Measurements from ENCODE around the gene USB1. TPM values are rescaled to one million over a fixed set of nuclear protein-coding genes. Genes with fewer than 3 reads are reported as not detected.

Gene USB1
- total RNA-seq (2014; rRNA removed; shearing (Covaris generic)), result 47.8 and 74.4 TPM in 2 replicates

DNA sequence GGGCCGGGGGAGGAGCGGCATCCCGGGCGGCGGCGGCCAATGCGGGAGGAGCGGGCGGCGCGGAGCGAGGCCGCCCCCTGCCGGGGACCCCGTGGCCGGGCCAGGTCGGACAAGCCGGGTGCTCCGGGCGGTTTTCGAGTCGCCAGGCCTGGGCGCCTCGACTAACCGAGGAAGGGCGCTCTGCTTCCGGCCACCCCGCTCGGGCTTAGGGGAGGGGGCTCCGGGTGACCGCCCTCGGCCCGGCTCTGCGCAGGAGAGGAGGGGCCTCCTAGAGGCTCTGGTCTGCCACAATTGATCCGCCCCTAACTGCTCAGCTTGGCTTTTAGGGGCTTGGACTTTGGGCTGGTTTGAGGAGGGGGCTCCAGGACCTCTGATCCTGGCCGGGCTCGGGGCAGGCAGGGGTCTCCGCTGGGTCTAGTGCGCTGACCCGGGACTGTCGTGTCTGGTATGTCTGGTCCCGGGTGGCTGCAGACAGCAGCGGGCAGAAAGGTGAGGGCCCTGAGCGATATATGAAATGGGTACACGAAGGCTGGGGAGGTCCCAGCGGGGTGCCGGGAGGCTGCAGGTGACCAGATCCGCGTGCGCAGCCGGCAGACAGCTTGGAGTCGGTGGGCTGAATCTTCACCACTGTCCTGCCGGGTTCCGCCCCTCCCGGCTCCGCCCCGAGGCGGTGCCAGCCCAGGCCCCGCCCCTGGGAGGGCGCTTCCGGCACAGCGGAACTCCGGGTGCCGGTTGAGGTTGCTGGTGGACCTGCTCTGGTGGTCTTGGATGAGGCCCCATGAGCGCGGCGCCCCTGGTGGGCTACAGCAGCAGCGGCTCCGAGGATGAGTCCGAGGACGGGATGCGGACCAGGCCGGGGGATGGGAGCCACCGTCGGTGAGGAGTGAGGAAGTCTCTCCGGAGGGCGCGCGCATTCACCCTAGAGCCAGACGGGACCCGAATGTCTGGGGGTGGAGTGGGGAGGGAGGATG lies at the start of gene USB1:
TSS of gene USB1 (plus strand) at position 702 of the 971 bp plus-strand sequence. CDS start at position 779, 77 bp downstream.
- peak; percentile 88 for DNase-seq (ENCODE audit: low read depth)

- no peak for DNase-seq (ENCODE audit: low read depth)
These were observed 48.3 kb upstream of the USB1 start for GRCh38 chr16:57952909-57953308.

GRCh38 chr16:57953857-57954256 lies 47.4 kb upstream of the USB1 start:
- no peak for DNase-seq (ENCODE audit: low read depth)

- peak; percentile 59 for DNase-seq (ENCODE audit: low read depth)
These were observed 45.5 kb upstream of the USB1 start for GRCh38 chr16:57955572-57956188.

DNA sequence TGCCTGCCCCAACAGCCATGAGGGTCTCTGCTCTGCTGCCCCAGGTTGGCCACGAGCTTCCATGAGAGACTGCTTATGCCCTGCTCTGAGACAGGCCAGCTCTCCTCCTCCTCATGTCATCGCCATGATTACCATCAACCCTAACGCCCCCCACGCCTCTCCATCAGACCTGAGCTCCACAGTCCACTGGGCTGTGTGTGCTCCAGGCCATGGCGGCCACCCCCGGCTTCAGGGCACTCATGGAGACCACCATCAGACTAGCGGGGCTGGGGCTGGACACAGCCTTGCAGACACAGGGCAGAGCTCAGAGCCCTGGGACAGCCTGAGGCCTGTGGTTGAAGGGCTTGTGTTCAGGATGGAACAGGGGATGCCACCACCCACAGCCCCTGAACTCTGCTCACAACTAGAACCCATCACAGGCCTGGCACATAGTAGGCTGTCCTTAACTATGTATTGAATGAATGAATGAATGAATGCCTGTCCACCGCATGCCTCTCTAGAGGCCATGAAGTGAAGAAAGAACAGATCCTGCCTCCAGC lies 44.9 kb upstream of the USB1 start:
- no peak for DNase-seq (ENCODE audit: low read depth)

DNA sequence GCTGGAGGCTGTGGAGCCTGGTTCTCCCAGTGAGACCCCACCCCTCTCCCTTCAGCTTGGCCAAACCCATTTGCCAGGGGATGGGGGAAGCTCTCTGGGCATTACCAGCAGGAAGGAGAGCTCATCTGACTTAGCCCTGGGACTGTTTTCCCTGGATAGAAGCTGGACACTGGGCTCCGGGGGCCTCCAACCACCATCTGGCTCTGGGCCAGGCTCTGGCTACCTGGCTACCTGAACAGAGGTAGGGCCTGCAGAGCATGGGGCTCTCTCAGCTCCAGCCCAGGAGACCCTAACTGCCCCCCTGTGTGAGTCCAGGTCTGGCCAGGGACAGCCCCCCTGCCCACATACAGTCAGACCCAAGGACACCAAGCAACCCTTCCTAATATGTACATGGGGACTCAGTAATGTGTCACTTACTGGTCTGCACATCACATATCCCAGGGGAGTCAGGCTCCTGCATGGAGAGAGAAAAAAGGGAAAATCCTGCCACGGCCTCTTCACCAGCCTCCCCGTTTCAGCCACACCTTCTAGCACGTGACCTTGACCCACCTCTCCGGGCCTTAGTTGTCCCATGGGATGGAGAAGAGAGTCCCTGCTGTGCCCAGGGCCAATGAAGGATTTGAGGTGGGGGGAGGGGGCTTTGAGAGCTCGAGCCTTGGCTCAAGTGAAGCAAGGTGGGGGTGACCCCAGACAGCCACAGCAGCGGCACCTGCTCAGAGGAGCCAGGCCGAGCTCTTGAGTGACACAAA lies 44.1 kb upstream of the USB1 start:
- no peak for DNase-seq (ENCODE audit: low read depth)

GRCh38 chr16:57957673-57958392 lies 43.4 kb upstream of the USB1 start:
- no peak for DNase-seq (ENCODE audit: low read depth)

GRCh38 chr16:57958544-57958943 lies 42.7 kb upstream of the USB1 start:
- DNase-seq (ENCODE audit: low read depth), result no peak

GRCh38 chr16:57959121-57959520 lies 42.1 kb upstream of the USB1 start:
- no peak for DNase-seq (ENCODE audit: low read depth)

- no peak for DNase-seq (ENCODE audit: low read depth)
These were observed 41.4 kb upstream of the USB1 start for GRCh38 chr16:57959804-57960203.

DNA sequence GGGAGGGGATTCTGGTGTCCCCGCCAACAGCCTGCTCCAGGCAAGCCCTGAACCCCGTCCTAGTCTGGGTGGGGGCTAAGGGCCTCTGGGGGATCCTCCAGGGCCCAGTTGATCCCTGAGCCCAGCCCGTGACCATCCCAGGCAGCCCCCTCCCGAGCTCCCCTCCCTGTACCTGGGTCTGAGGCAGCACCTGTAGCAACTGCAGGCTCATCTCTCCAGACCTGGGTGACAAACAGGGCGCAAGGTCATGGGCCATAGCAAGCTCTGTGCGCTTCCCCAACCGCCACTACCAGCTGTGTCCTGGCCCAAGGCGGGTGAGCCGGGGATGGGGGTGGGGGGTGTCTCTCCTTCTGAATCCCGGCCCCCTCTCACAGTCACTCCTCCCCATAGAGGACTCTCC lies 40.9 kb upstream of the USB1 start:
- DNase-seq (ENCODE audit: low read depth), result no peak

DNA sequence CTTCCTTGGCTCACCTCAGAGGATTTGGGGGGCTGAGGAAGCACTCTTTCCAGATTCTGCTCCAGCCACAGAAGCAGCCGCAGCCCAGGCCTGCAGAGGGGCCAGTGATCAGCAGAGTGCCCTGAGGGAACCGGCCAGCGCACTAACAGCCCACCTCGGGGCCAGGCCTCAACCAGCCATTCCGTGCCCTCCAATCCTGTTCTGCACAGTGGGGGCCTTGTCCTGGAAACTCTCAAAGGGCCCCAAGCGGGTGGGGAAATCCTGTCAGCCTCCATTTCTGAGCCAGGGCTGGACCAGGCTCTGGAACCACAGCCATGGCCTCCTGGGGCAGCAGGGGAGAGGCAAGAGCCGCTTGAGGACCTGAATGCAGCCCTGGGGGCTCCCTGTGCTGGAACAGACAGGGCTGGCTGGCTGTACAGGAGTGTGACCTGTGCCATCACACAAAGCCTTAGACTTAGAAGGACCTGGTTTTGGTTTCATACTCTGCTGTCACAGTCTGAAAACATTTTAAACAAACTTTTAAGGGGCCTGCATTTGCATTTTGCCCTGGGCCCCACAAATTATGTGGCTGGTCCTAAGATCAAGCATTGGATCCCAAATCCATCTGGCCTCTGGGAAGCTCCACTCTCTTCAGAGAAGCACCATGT lies 40.3 kb upstream of the USB1 start:
- no peak for DNase-seq (ENCODE audit: low read depth)

GRCh38 chr16:57961538-57961937 lies 39.7 kb upstream of the USB1 start:
- no peak for DNase-seq (ENCODE audit: low read depth)

DNA sequence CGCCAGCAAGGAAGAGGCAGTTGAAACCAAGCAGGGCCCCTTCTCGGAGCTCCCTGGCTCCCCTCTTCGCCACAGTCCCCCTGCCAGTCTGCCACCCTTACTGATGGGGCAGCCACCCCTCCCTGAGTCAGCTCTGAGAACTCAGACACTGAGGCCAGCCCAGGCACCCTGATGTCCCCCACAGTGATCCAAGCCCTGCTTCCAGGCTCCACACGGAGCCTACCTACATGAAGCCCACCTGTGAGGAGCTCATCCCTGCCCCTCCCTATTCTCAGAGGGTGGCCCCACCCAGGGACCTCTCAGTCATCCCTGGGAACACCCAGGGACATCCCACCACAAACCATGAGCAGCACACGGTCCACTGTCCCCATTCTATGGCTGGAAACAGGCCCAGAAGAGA lies 39.2 kb upstream of the USB1 start:
- DNase-seq (ENCODE audit: low read depth), result no peak

GRCh38 chr16:57962756-57963155 lies 38.5 kb upstream of the USB1 start:
- no peak for DNase-seq (ENCODE audit: low read depth)

DNA sequence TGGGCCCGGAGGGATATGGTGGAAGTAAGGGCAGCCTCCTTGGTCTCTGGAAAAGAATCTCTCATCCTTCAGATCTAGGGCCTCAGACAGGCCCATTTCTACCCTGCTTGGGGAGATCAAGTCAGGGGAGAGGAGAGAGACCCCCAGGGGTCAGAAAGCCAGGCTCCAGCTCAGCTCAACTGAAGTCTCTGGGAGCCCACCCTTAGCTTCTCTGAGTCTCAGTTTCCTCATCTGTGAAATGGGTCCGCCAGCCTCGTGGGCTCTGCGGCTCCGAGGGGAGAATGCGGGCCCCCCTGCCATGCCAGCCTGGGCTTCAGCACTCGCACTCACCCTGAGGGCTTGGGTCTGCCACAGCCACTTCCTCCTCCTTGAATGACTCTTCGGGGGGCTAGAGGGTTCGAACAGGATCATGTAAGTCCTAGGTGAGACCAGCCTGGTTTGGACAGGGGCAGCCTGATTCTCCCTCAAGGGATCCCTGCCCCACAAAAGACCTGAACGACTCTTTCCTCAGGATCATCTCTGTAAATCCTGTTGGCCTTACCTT lies 37.0 kb upstream of the USB1 start:
- DNase-seq (ENCODE audit: low read depth), result no peak

GRCh38 chr16:57966204-57966771 lies 34.9 kb upstream of the USB1 start:
- DNase-seq (ENCODE audit: low read depth), result peak; percentile 59

- no peak for DNase-seq (ENCODE audit: low read depth)
These were observed 34.2 kb upstream of the USB1 start for GRCh38 chr16:57966986-57967385.

DNA sequence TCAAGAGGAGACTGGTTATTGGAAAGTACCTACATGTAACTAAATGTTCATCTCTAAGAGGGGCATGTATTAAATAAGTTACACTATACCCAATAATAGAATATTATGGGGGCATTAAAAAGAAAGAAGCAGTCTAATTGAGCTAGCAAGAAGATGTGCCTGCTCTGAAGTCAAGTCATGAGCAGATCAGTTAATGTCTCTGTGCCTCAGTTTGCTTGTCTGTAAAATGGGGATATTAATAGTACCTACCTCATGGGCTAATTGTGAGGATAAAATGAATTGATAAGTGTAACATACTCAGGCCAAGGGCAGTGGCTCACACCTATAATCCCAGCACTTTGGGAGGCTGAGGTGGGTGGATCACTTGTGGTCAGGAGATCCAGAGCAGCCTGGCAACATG lies 33.3 kb upstream of the USB1 start:
- no peak for DNase-seq (ENCODE audit: low read depth)

DNA sequence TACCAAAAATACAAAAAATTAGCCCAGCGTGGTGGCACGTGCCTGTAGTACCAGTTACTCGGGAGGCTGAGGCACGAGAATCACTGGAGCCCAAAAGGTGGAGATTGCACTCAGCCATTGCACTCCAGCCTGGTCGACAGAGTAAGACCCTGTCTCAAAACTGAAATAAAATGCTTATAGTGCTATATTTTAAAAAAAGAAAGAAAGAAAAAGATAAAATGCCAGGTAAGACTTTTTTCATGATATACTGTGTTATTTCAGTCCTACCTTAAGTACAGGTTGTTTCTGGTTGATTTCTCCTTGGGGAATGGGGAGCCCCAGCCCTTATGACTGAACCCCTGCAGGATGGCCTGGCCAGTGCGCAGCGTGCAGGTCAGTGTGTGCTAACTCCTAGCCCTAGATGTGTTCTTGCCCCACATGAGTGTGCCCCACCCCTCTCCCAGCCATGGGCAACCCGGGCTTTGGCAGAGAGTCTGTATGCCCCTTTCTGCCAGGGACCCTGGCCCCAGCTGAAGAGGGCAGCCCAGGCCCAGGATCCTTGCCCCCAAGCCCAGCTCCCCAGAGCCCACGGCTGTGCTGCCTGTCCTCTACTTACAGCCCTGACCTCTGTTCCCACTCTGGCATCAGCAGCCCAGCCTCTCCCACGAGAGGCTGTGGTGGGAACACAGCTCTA lies 31.6 kb upstream of the USB1 start:
- no peak for DNase-seq (ENCODE audit: low read depth)

Measured in M059J (cell line).